ENCODE measurements around the gene TOP2B. TPM values are rescaled to one million over a fixed set of nuclear protein-coding genes. Genes with fewer than 3 reads are reported as not detected.

TOP2B gene
- total RNA-seq, 1 experiment from 2014 or later: 49.7 TPM

GRCh38 chr3:25547943-25548674 lies 116.6 kb downstream of the TOP2B start:
- in situ Hi-C loops (cut with HindIII; ENCODE audit: low pct_unique_long_range_greater_than_20kb, low sequenced_read_pairs): no loop called here
- no peak for DNase-seq (ENCODE audit: low read depth)

Other genes starting within 250 kb of the TOP2B start
- gene RARB, start 236.6 kb downstream of the TOP2B start, total RNA-seq (2014; rRNA removed; shearing (Covaris generic); ENCODE audit: low replicate concordance): 25.6 and 29.9 TPM in 2 replicates
- 25.2 and 38.8 TPM in 2 replicates for gene NGLY1, start 118.5 kb upstream of the TOP2B start, total RNA-seq (2014; rRNA removed; shearing (Covaris generic); ENCODE audit: low replicate concordance)
- 16.2 and 40.1 TPM in 2 replicates for gene OXSM, start 125.2 kb upstream of the TOP2B start, total RNA-seq (2014; rRNA removed; shearing (Covaris generic); ENCODE audit: low replicate concordance)

All from Caki2 (cell line).